RWPE2 (cell line): ENCODE results near the gene VPS8.

ENCODE experiments used
- ATAC-seq: fragments of 200-7000 bp; cut with Tn5 transposase; 3 replicates; pipeline ENCODE4 v1.9.1; 2021; ENCODE audit warnings: low read depth
- DNase-seq: peaks from one replicate; pipeline ENCODE4 v3.0.0-alpha.2; 2020; ENCODE audit warnings: low spot score
- H3K27ac ChIP-seq: fragments of 450-650 bp; 2 replicates; pipeline ENCODE4 v1.5.1; 2017; ENCODE audit warnings: mild to moderate bottlenecking; ENCODE audit not compliant: poor library complexity, severe bottlenecking
- H3K27me3 ChIP-seq: fragments of 250-450 bp; sonication (Bioruptor Pico); 2 replicates; pipeline ENCODE4 v1.5.1; 2021; ENCODE audit warnings: mild to moderate bottlenecking, moderate library complexity; ENCODE audit not compliant: insufficient read depth, poor library complexity, severe bottlenecking
- H3K36me3 ChIP-seq: fragments of 250-450 bp; sonication (Bioruptor Pico); 2 replicates; pipeline ENCODE4 v1.5.1; 2020; ENCODE audit warnings: low read depth, mild to moderate bottlenecking, moderate library complexity
- H3K4me1 ChIP-seq: fragments of 250-450 bp; sonication (Bioruptor Pico); 2 replicates; pipeline ENCODE4 v1.5.1; 2021; ENCODE audit warnings: mild to moderate bottlenecking, moderate library complexity; ENCODE audit not compliant: insufficient read depth, poor library complexity, severe bottlenecking
- H3K4me3 ChIP-seq: fragments of 250-450 bp; sonication (Bioruptor Pico); 2 replicates; pipeline ENCODE4 v1.5.1; 2021; ENCODE audit warnings: mild to moderate bottlenecking, moderate library complexity; ENCODE audit not compliant: severe bottlenecking
- H3K9me3 ChIP-seq: fragments of 250-450 bp; sonication (Bioruptor Pico); 2 replicates; pipeline ENCODE4 v1.5.1; 2021; ENCODE audit warnings: mild to moderate bottlenecking, moderate library complexity; ENCODE audit not compliant: severe bottlenecking
- CTCF ChIP-seq: fragments of 450-650 bp; IDR thresholded peaks from one replicate; pipeline ENCODE4 v1.5.1; 2017; ENCODE audit warnings: mild to moderate bottlenecking, moderate library complexity; ENCODE audit not compliant: poor library complexity, severe bottlenecking

The VPS8 gene

GRCh38 chr3:185075547-185075946, 263.6 kb downstream of the VPS8 start:
- DNase-seq (no peak), ATAC-seq (no peak)
- Histone ChIP-seq H3K27ac (no peak overlapping the region), H3K4me3 (no peak overlapping the region), H3K27me3 (no peaks in the 10 kb centered on the region), H3K36me3 (no peaks in the 10 kb centered on the region), H3K4me1 (no peaks in the 10 kb centered on the region), H3K9me3 (no peaks in the 10 kb centered on the region)
- TF ChIP-seq CTCF = no peak

DNA sequence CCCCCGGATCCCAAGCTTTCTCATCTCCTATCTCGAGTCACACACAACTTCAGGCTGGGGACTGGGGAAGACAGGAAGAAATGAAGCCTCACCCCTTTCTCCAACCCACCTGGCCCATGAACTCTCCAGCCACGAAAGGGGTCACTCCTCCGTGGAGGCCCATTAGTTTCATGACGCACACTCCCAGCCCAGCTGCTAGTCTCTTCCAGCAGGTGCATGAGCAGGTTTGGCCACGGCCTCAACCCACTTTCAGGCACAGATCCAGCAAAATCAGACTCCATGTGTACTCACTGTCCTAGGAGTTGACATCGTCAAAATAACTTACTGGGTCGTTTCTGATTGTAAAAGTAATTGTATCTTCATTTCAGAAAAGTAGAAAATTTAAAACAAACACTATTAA, 264.3 kb downstream of the VPS8 start:
- ATAC-seq (no peak), DNase-seq (no peak)
- Histone ChIP-seq H3K27me3 (no peaks in the 10 kb centered on the region), H3K4me1 (no peaks in the 10 kb centered on the region), H3K27ac (no peak overlapping the region), H3K36me3 (no peaks in the 10 kb centered on the region), H3K4me3 (no peak overlapping the region), H3K9me3 (no peaks in the 10 kb centered on the region)
- TF ChIP-seq CTCF = no peak

- Histone ChIP-seq H3K9me3 (no peaks in the 10 kb centered on the region), H3K27me3 (no peaks in the 10 kb centered on the region), H3K27ac (no peak overlapping the region), H3K4me1 (no peaks in the 10 kb centered on the region), H3K36me3 (no peaks in the 10 kb centered on the region), H3K4me3 (no peak overlapping the region)
- ATAC-seq (no peak), DNase-seq (no peak)
- no peak for TF ChIP-seq CTCF
Observed at GRCh38 chr3:185079625-185080024, 267.7 kb downstream of the VPS8 start.

- Histone ChIP-seq H3K27me3 (peaks cover 8% of the 10 kb centered on the region), H3K27ac (no peak overlapping the region), H3K9me3 (no peaks in the 10 kb centered on the region), H3K4me3 (no peak overlapping the region), H3K36me3 (no peaks in the 10 kb centered on the region), H3K4me1 (no peaks in the 10 kb centered on the region)
- ATAC-seq (no peak), DNase-seq (no peak)
- TF ChIP-seq CTCF = no peak
Observed at GRCh38 chr3:185081521-185081920, 269.6 kb downstream of the VPS8 start.

DNA sequence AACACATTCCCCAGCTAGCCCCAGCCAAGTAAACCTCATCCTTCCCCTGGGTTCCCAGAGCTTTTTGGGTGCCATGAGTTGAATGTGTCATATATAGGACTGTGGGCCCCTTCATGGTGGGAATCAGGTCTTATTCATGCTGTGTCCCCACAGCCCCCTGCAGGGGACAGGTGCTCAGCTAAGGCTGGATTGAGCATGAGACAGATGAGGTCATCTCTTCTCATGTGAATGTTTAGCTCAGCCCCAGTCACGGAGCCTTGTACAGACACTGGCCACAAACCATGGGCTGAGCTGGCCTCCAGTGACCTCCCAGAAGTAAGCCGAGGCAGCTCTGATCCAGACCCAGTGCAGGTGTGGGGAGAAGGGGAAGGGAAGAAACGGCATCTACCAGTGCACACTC, 270.2 kb downstream of the VPS8 start:
- H3K27ac ChIP-seq = no peak overlapping the region
- DNase-seq (no peak), ATAC-seq (no peak)
- no peak overlapping the region for H3K4me3 ChIP-seq
- H3K4me1 ChIP-seq = no peaks in the 10 kb centered on the region
- TF ChIP-seq CTCF = no peak
- H3K36me3 ChIP-seq = no peaks in the 10 kb centered on the region
- peaks cover 8% of the 10 kb centered on the region for H3K27me3 ChIP-seq
- no peaks in the 10 kb centered on the region for H3K9me3 ChIP-seq
